Measurements from ENCODE around the gene S1PR4. TPM values are rescaled to one million over a fixed set of nuclear protein-coding genes. Genes with fewer than 3 reads are reported as not detected.

S1PR4 gene
- total RNA-seq, 1 donor from 2014 or later, result 22.3 TPM

- H3K4me1 ChIP-seq, result peaks cover 13% of the 10 kb centered on the region
- peak within 1 kb of the TSS; percentile 81 for H3K27ac ChIP-seq
- peak within 1 kb of the TSS; percentile 58 for H3K4me3 ChIP-seq
- no peaks in the 10 kb centered on the region for H3K9me3 ChIP-seq
- TF ChIP-seq CTCF (IDR thresholded peaks at IDR 0.05), result no peak
- no peaks in the 10 kb centered on the region for H3K27me3 ChIP-seq
- DNase-seq (peak; percentile 86), ATAC-seq (peak; percentile 89)
- H3K36me3 ChIP-seq, result no peaks in the 10 kb centered on the region
- intact Hi-C loops (cut with DNase I), result no loop called here
Measured at GRCh38 chr19:3135961-3136683, 42.4 kb upstream of the S1PR4 start, which contains the start of gene GNA15. Gene GNA15 (plus strand): TSS chr19:3136033. CDS start chr19:3136451, 418 bp downstream.

- peak overlapping the region; percentile 81 for H3K27ac ChIP-seq
- DNase-seq (no peak), ATAC-seq (peak; percentile 5)
- H3K36me3 ChIP-seq, result no peaks in the 10 kb centered on the region
- TF ChIP-seq CTCF (IDR thresholded peaks at IDR 0.05), result no peak
- intact Hi-C loops (cut with DNase I), result no loop called here
- no peaks in the 10 kb centered on the region for H3K27me3 ChIP-seq
- peaks cover 18% of the 10 kb centered on the region for H3K4me1 ChIP-seq
- H3K9me3 ChIP-seq, result no peaks in the 10 kb centered on the region
- H3K4me3 ChIP-seq, result peak overlapping the region; percentile 58
Measured at GRCh38 chr19:3136684-3137055, 41.9 kb upstream of the S1PR4 start.

GRCh38 chr19:3137119-3137518 is 41.5 kb upstream of the S1PR4 start:
- no peak for TF ChIP-seq CTCF (IDR thresholded peaks at IDR 0.05)
- DNase-seq (no peak), ATAC-seq (no peak)
- Histone ChIP-seq H3K9me3 (no peaks in the 10 kb centered on the region), H3K36me3 (no peaks in the 10 kb centered on the region), H3K4me3 (peak overlapping the region; percentile 58), H3K4me1 (peaks cover 21% of the 10 kb centered on the region), H3K27me3 (no peaks in the 10 kb centered on the region), H3K27ac (peak overlapping the region; percentile 36)
- intact Hi-C loops (cut with DNase I), result no loop called here

- no peaks in the 10 kb centered on the region for H3K27me3 ChIP-seq
- intact Hi-C loops (cut with DNase I), result no loop called here
- H3K36me3 ChIP-seq, result no peaks in the 10 kb centered on the region
- H3K27ac ChIP-seq, result no peak overlapping the region
- H3K4me1 ChIP-seq, result peaks cover 28% of the 10 kb centered on the region
- DNase-seq, result no peak
- no peak overlapping the region for H3K4me3 ChIP-seq
- ATAC-seq, result no peak
- H3K9me3 ChIP-seq, result no peaks in the 10 kb centered on the region
- no peak for TF ChIP-seq CTCF (IDR thresholded peaks at IDR 0.05)
Measured at GRCh38 chr19:3138268-3138667, 40.3 kb upstream of the S1PR4 start.

- H3K27me3 ChIP-seq, result no peaks in the 10 kb centered on the region
- H3K27ac ChIP-seq, result peak overlapping the region; percentile 84
- H3K4me1 ChIP-seq, result peaks cover 24% of the 10 kb centered on the region
- H3K9me3 ChIP-seq, result no peaks in the 10 kb centered on the region
- ATAC-seq (no peak), DNase-seq (no peak)
- TF ChIP-seq CTCF (IDR thresholded peaks at IDR 0.05), result no peak
- no peak overlapping the region for H3K4me3 ChIP-seq
- intact Hi-C loops (cut with DNase I), result no loop called here
- H3K36me3 ChIP-seq, result no peaks in the 10 kb centered on the region
Measured at GRCh38 chr19:3140667-3141038, 37.9 kb upstream of the S1PR4 start.
